ENCODE results near the gene TYW1. TPM values are rescaled to one million over a fixed set of nuclear protein-coding genes. Genes with fewer than 3 reads are reported as not detected.
"Not testable (repeated sequence)": the region's sequence is repeated elsewhere in the genome, so short reads cannot be mapped to it uniquely, and the experiment has no call there.

The TYW1 gene
- total RNA-seq, 1 donor from 2014 or later = 21.9 TPM

DNA sequence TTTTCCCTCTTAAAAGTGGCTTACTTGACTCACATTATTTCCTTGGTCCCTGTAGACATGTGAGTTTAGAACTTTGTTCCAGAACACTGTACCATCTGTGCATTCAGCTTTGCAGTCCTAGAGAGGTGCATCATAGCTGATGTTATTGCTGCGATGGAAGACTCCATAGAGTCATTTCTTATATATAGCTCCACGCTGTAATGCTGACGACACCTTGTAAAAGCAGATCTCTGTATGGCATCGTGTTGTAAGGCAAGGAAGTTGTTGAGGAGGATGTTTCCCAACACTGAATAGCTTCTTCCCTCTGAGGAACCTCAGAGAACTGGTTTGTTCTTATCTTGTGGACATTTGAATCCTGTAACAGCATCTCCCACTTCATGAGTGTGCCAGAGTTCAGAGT, 109.6 kb downstream of the TYW1 start:
- not testable (repeated sequence) for H3K27ac ChIP-seq (ENCODE audit: low read depth, low read length); H3K36me3 ChIP-seq (ENCODE audit: control insufficient read depth in 3 of 3, insufficient read depth in 3 of 3, low read length in 3 of 3); H3K9me3 ChIP-seq (ENCODE audit: control insufficient read depth in 3 of 3, low read length in 3 of 3); H3K27me3 ChIP-seq (ENCODE audit: control insufficient read depth in 3 of 3, insufficient read depth in 3 of 3, low read length in 3 of 3); H3K9ac ChIP-seq (ENCODE audit: low read depth in 1 of 3, low read length in 3 of 3); H3K4me3 ChIP-seq (ENCODE audit: low read length in 3 of 3); H3K4me1 ChIP-seq (ENCODE audit: control insufficient read depth in 3 of 3, insufficient read depth in 3 of 3, low read length in 3 of 3)

DNA sequence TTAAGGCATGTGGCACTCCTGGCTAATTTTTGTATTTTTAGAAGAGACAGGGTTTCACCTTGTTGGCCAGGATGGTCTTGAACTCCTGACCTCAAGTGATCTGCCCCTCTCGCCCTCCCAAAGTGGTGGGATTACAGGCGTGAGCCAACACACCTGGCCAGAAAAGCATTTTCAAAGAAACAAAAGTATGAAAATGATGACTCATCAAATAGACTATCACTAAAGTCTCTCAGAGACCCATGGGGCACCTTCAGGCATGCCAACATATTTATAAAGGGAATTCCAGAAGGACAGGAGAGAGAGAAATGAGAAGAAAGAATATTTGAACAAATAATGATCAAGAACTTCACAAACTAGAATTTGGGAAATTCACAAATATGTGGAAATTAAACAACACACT, 114.7 kb downstream of the TYW1 start:
- not testable (repeated sequence) for H3K9me3 ChIP-seq (ENCODE audit: control insufficient read depth in 3 of 3, low read length in 3 of 3); H3K9ac ChIP-seq (ENCODE audit: low read depth in 1 of 3, low read length in 3 of 3); H3K27me3 ChIP-seq (ENCODE audit: control insufficient read depth in 3 of 3, insufficient read depth in 3 of 3, low read length in 3 of 3); H3K27ac ChIP-seq (ENCODE audit: low read depth, low read length); H3K36me3 ChIP-seq (ENCODE audit: control insufficient read depth in 3 of 3, insufficient read depth in 3 of 3, low read length in 3 of 3); H3K4me3 ChIP-seq (ENCODE audit: low read length in 3 of 3); H3K4me1 ChIP-seq (ENCODE audit: control insufficient read depth in 3 of 3, insufficient read depth in 3 of 3, low read length in 3 of 3)

DNA sequence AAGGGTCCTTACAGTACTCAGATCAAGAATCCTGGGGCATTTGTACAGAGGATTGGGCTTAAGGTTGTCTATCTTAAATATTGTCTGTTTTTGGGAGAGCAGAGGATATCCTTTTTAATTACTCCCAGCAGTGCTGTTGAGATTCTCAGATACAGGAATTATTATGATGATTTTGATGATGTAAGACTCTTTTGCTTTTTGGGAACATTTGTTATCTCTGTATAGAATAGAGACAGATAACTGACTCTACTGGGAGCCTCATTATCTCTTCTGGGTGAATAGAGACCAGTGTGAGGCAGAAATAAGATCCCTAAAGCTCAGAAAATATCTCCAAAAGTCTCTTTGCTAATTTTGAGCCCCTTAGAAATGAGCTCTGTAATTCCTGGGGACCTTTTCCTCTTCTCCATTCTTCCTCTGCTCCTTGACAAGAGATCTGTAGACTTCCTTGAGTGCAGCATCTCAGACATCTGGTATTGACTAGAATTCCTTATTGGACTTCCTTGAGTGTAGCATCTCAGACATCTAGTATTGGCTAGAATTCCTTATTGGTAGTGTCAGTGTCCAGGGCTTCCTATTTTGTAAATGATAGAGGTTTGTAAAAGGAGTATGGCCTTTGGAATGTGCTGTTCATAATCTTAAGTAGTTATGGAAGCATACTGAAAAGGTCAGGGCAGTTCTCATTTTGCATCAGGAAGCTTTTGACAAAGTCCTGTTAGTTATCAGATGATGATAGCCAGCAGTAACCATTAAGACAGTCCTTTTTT, 118.0 kb downstream of the TYW1 start:
- not testable (repeated sequence) for H3K4me3 ChIP-seq (ENCODE audit: low read length in 3 of 3); H3K27ac ChIP-seq (ENCODE audit: low read depth, low read length); H3K36me3 ChIP-seq (ENCODE audit: control insufficient read depth in 3 of 3, insufficient read depth in 3 of 3, low read length in 3 of 3); H3K9ac ChIP-seq (ENCODE audit: low read depth in 1 of 3, low read length in 3 of 3); H3K4me1 ChIP-seq (ENCODE audit: control insufficient read depth in 3 of 3, insufficient read depth in 3 of 3, low read length in 3 of 3); H3K9me3 ChIP-seq (ENCODE audit: control insufficient read depth in 3 of 3, low read length in 3 of 3); H3K27me3 ChIP-seq (ENCODE audit: control insufficient read depth in 3 of 3, insufficient read depth in 3 of 3, low read length in 3 of 3)

DNA sequence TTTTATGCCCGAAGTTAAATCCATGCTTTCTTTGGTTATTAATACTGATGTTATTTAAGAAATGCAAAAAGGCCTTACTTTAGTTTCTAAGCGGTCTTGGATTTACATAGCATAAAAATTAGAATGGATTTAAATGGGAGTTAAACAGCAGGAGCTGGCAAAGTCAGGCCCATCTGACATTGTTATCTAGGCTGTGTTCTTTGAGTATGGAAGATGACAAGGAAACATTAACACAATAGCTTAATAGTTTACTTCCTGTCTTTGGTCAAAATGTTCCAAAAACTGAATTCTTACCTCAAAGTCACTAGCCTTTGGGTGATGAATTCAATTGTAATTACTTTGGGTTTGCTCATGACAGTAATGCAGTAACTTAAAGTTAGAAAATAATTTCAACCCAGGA, 123.9 kb downstream of the TYW1 start:
- H3K4me3 ChIP-seq (ENCODE audit: low read length in 3 of 3); H3K27ac ChIP-seq (ENCODE audit: low read depth, low read length); H3K36me3 ChIP-seq (ENCODE audit: control insufficient read depth in 3 of 3, insufficient read depth in 3 of 3, low read length in 3 of 3); H3K27me3 ChIP-seq (ENCODE audit: control insufficient read depth in 3 of 3, insufficient read depth in 3 of 3, low read length in 3 of 3); H3K9me3 ChIP-seq (ENCODE audit: control insufficient read depth in 3 of 3, low read length in 3 of 3); H3K4me1 ChIP-seq (ENCODE audit: control insufficient read depth in 3 of 3, insufficient read depth in 3 of 3, low read length in 3 of 3); H3K9ac ChIP-seq (ENCODE audit: low read depth in 1 of 3, low read length in 3 of 3): not testable (repeated sequence)

DNA sequence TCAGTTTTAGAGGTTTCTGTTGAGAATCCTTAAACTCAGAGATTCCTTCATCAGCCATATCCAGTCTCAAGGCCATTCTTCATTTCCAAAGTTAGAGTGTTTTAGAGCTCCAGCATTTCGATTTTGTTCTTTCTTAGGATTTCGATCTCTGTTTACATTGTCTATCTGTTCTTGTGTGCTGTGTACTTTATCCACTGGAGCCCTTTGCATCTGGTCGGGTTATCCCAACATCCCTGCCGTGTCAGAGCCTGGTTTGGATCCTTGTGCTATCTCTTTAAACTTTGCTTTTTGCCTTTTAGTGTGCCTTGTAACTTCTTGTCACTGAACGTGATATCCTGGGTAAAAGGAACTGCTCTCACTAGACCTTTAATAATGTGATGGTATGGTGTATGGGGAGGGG, 131.6 kb downstream of the TYW1 start:
- not testable (repeated sequence) for H3K9me3 ChIP-seq (ENCODE audit: control insufficient read depth in 3 of 3, low read length in 3 of 3); H3K9ac ChIP-seq (ENCODE audit: low read depth in 1 of 3, low read length in 3 of 3); H3K27ac ChIP-seq (ENCODE audit: low read depth, low read length); H3K36me3 ChIP-seq (ENCODE audit: control insufficient read depth in 3 of 3, insufficient read depth in 3 of 3, low read length in 3 of 3); H3K4me3 ChIP-seq (ENCODE audit: low read length in 3 of 3); H3K27me3 ChIP-seq (ENCODE audit: control insufficient read depth in 3 of 3, insufficient read depth in 3 of 3, low read length in 3 of 3); H3K4me1 ChIP-seq (ENCODE audit: control insufficient read depth in 3 of 3, insufficient read depth in 3 of 3, low read length in 3 of 3)

DNA sequence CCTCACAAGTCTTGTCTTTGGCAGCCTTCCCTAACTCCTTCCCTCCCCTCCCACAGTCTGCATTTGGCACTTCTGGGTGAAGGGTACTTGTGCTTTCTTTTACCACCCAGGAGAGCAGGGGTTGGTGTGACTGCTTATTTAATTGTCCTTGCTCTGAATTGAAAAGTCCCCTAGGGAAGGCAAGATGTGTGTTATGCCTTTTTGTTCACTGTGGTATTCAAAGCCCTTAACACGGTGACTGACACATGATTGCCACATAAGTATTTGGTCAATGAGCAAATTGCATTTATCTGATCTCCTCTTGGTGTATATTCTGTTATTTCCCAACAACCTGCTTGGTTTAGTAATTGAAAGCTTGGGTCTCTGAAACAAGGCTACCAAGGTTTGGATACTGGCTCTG, 134.1 kb downstream of the TYW1 start:
- not testable (repeated sequence) for H3K9me3 ChIP-seq (ENCODE audit: control insufficient read depth in 3 of 3, low read length in 3 of 3); H3K4me3 ChIP-seq (ENCODE audit: low read length in 3 of 3); H3K27ac ChIP-seq (ENCODE audit: low read depth, low read length); H3K9ac ChIP-seq (ENCODE audit: low read depth in 1 of 3, low read length in 3 of 3); H3K27me3 ChIP-seq (ENCODE audit: control insufficient read depth in 3 of 3, insufficient read depth in 3 of 3, low read length in 3 of 3); H3K36me3 ChIP-seq (ENCODE audit: control insufficient read depth in 3 of 3, insufficient read depth in 3 of 3, low read length in 3 of 3); H3K4me1 ChIP-seq (ENCODE audit: control insufficient read depth in 3 of 3, insufficient read depth in 3 of 3, low read length in 3 of 3)

DNA sequence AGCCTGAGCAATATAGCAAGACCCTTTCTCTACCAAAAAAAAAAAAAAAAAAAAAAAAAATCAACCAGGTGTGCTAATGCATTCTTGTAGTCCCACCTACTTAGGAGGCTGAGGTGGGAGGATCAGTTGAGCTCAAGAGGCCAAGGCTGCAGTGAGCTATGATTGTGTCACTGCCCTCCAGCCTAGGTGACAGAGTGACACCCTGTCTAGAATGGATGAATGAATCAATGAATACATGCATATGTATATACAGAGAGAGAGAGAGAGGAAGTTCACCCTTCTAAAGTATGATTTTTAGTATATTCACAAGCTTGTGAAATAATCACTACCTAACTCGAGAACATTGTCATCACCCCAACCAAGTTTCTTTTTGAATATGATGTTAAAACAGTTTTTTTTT, 138.3 kb downstream of the TYW1 start:
- H3K27me3 ChIP-seq (ENCODE audit: control insufficient read depth in 3 of 3, insufficient read depth in 3 of 3, low read length in 3 of 3); H3K36me3 ChIP-seq (ENCODE audit: control insufficient read depth in 3 of 3, insufficient read depth in 3 of 3, low read length in 3 of 3); H3K27ac ChIP-seq (ENCODE audit: low read depth, low read length); H3K9me3 ChIP-seq (ENCODE audit: control insufficient read depth in 3 of 3, low read length in 3 of 3); H3K9ac ChIP-seq (ENCODE audit: low read depth in 1 of 3, low read length in 3 of 3); H3K4me1 ChIP-seq (ENCODE audit: control insufficient read depth in 3 of 3, insufficient read depth in 3 of 3, low read length in 3 of 3); H3K4me3 ChIP-seq (ENCODE audit: low read length in 3 of 3): not testable (repeated sequence)

DNA sequence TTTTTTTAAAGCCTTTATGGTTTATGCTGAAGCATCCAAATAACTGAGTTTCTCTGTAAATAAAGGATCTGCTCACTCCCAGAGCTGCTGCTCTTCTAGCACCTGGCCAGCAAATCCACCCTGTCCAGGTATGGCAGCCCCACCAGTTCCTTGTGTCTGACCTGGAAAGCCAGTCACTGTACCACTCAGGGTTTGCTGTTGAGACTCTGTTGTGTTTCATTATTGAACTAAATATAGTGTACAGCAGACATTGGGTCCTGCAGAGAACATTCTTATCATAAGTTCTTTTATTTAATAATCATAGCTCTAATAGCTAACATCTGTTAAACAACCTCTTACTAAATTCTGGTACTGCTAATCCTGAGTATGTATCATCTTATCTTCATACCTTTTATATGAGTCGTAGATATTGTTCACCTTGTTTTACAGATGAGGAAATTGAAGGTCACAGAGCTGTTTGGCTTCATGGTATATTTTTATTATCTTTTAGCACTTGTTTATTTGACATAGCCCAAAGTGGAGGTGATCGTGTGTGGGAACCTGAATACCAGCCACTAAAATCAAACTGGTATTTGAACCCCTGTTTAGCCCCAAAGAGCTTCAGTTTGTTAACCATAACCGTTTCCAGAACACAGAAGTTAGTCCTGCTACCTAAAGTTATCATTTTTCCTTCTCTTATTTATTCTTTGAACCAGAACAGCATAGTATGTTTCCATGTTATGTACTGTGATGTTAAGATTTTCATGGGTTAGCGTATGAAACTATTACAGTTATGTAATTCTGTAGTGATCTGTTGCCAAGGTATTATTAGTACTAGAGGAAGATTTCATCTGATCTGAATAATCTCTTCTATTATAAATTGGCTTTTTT, 139.2 kb downstream of the TYW1 start:
- not testable (repeated sequence) for H3K9me3 ChIP-seq (ENCODE audit: control insufficient read depth in 3 of 3, low read length in 3 of 3); H3K27ac ChIP-seq (ENCODE audit: low read depth, low read length); H3K4me3 ChIP-seq (ENCODE audit: low read length in 3 of 3); H3K27me3 ChIP-seq (ENCODE audit: control insufficient read depth in 3 of 3, insufficient read depth in 3 of 3, low read length in 3 of 3); H3K4me1 ChIP-seq (ENCODE audit: control insufficient read depth in 3 of 3, insufficient read depth in 3 of 3, low read length in 3 of 3); H3K9ac ChIP-seq (ENCODE audit: low read depth in 1 of 3, low read length in 3 of 3); H3K36me3 ChIP-seq (ENCODE audit: control insufficient read depth in 3 of 3, insufficient read depth in 3 of 3, low read length in 3 of 3)

DNA sequence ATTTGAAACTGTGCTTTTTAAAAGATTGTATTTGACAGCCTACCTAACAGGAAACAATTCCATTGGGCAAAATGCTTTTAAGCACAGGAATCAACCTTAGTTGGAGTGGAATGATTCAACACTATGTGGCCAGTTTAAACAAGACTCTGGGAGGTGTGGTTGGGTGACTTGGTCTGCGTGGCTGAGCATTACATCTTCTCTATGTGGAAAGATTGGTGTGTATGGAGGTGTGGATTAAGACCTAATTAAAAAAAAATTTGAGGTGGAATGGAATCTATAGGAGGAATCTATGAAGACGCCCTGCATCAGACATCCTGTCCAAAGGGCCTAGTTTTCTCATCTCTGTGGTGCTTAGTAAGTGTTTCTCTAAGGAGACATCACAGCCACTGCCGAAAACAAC, 140.9 kb downstream of the TYW1 start:
- not testable (repeated sequence) for H3K27ac ChIP-seq (ENCODE audit: low read depth, low read length); H3K4me1 ChIP-seq (ENCODE audit: control insufficient read depth in 3 of 3, insufficient read depth in 3 of 3, low read length in 3 of 3); H3K9me3 ChIP-seq (ENCODE audit: control insufficient read depth in 3 of 3, low read length in 3 of 3); H3K27me3 ChIP-seq (ENCODE audit: control insufficient read depth in 3 of 3, insufficient read depth in 3 of 3, low read length in 3 of 3); H3K36me3 ChIP-seq (ENCODE audit: control insufficient read depth in 3 of 3, insufficient read depth in 3 of 3, low read length in 3 of 3); H3K4me3 ChIP-seq (ENCODE audit: low read length in 3 of 3); H3K9ac ChIP-seq (ENCODE audit: low read depth in 1 of 3, low read length in 3 of 3)

DNA sequence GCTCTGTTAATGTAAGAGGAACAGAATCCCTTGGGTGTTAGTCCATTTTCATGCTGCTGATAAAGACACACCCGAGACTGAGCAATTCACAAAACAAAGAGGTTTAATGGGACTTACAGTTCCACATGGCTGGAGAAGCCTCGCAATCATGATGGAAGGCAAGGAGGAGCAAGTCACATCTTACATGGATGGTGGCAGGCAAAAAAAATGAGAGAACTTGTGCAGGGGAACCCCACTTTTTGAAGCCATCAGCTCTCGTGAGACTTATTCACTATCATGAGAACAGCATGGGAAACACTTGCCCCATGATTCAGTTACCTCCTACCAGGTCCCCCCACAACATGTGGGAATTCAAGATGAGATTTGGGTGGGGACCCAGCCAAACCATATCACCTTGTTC, 143.2 kb downstream of the TYW1 start:
- not testable (repeated sequence) for H3K27ac ChIP-seq (ENCODE audit: low read depth, low read length); H3K36me3 ChIP-seq (ENCODE audit: control insufficient read depth in 3 of 3, insufficient read depth in 3 of 3, low read length in 3 of 3); H3K9ac ChIP-seq (ENCODE audit: low read depth in 1 of 3, low read length in 3 of 3); H3K4me1 ChIP-seq (ENCODE audit: control insufficient read depth in 3 of 3, insufficient read depth in 3 of 3, low read length in 3 of 3); H3K4me3 ChIP-seq (ENCODE audit: low read length in 3 of 3); H3K27me3 ChIP-seq (ENCODE audit: control insufficient read depth in 3 of 3, insufficient read depth in 3 of 3, low read length in 3 of 3); H3K9me3 ChIP-seq (ENCODE audit: control insufficient read depth in 3 of 3, low read length in 3 of 3)
